SKM-1 treated with dmso at 0.1 percent for 144 hours (cell line): ENCODE measurements around the gene CHD1L.
"Not testable (repeated sequence)": the region's sequence is repeated elsewhere in the genome, so short reads cannot be mapped to it uniquely, and the experiment has no call there.

Experiments used
- DNase-seq: peaks from one replicate; lab custom pipeline; 2025; ENCODE audit not compliant: unreplicated experiment; lab: John Stamatoyannopoulos, UW

CHD1L gene

GRCh38 chr1:147264158-147264768, 21.8 kb downstream of the CHD1L start:
- DNase-seq: no peak

- no peak for DNase-seq
Observed at GRCh38 chr1:147266381-147266780, 23.9 kb downstream of the CHD1L start.

GRCh38 chr1:147267711-147268110, 25.2 kb downstream of the CHD1L start:
- no peak for DNase-seq

- no peak for DNase-seq
Observed at GRCh38 chr1:147270721-147271120, 28.2 kb downstream of the CHD1L start.

- no peak for DNase-seq
Observed at GRCh38 chr1:147272042-147272441, 29.6 kb downstream of the CHD1L start.

GRCh38 chr1:147273409-147274336, 31.2 kb downstream of the CHD1L start:
- DNase-seq: peak; percentile 56

GRCh38 chr1:147281950-147282349, 39.5 kb downstream of the CHD1L start:
- DNase-seq: no peak

GRCh38 chr1:147283011-147283410, 40.5 kb downstream of the CHD1L start:
- no peak for DNase-seq

- DNase-seq: no peak
Observed at GRCh38 chr1:147287133-147287865, 44.8 kb downstream of the CHD1L start.

- DNase-seq: no peak
Observed at GRCh38 chr1:147292012-147292411, 49.5 kb downstream of the CHD1L start.

GRCh38 chr1:147292631-147293251, 50.3 kb downstream of the CHD1L start:
- no peak for DNase-seq

GRCh38 chr1:147297438-147297837, 55.0 kb downstream of the CHD1L start:
- DNase-seq: no peak

GRCh38 chr1:147305803-147306202, 63.3 kb downstream of the CHD1L start:
- not testable (repeated sequence) for DNase-seq

GRCh38 chr1:147316968-147317367, 74.5 kb downstream of the CHD1L start:
- no peak for DNase-seq

GRCh38 chr1:147326933-147327687, 84.6 kb downstream of the CHD1L start:
- not testable (repeated sequence) for DNase-seq

- no peak for DNase-seq
Observed at GRCh38 chr1:147334292-147334691, 91.8 kb downstream of the CHD1L start.

GRCh38 chr1:147336291-147336690, 93.8 kb downstream of the CHD1L start:
- no peak for DNase-seq

GRCh38 chr1:147337040-147337630, 94.7 kb downstream of the CHD1L start:
- no peak for DNase-seq

- no peak for DNase-seq
Observed at GRCh38 chr1:147338571-147338970, 96.1 kb downstream of the CHD1L start.

GRCh38 chr1:147341246-147341645, 98.8 kb downstream of the CHD1L start:
- no peak for DNase-seq
